GM10266 (cell line): ENCODE measurements around the gene KRTAP4-2.
"Not testable (repeated sequence)": the region's sequence is repeated elsewhere in the genome, so short reads cannot be mapped to it uniquely, and the experiment has no call there.

ENCODE experiments used
- DNase-seq: peaks from one replicate; pipeline ENCODE4 v3.0.0; 2012; ENCODE audit errors: extremely low spot score
- TF ChIP-seq, protein P1 (sequence below): IDR thresholded peaks from 2 replicates; pipeline ENCODE4 v1.5.1; 2012; ENCODE audit warnings: mild to moderate bottlenecking, low read depth; ENCODE audit not compliant: control insufficient read depth, insufficient read depth; ENCODE audit errors: missing control alignments

The KRTAP4-2 gene

DNA sequence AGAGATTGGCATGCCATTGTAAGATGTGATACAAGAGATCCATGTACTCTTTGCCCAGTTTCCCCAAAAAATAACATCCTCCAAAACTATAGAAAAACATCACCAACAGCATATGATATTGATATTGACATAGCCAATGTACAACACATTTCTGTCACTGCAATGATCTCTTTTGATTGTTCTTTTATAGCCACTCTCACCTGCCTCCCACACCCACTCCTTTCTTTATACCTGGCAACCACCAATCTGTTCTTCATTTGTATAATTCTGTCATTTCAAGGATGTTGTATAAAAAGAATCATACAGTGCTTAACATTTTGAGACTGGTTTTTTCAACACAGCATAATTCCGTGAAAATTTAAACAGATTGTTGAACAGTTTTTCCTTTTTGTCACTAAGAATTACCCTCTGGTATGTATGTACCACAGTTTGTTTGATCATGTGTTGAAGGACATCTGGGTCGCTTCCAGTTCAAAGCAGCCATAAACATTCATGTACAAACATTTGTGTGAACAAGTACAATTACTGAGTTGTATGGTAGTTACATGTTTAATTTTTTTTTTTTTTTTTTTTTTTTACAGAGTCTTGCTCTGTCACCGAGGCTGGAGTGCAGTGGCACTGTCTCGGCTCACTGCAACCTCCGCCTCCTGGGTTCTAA lies 21.5 kb upstream of the KRTAP4-2 start:
- TF ChIP-seq, protein P1, sequence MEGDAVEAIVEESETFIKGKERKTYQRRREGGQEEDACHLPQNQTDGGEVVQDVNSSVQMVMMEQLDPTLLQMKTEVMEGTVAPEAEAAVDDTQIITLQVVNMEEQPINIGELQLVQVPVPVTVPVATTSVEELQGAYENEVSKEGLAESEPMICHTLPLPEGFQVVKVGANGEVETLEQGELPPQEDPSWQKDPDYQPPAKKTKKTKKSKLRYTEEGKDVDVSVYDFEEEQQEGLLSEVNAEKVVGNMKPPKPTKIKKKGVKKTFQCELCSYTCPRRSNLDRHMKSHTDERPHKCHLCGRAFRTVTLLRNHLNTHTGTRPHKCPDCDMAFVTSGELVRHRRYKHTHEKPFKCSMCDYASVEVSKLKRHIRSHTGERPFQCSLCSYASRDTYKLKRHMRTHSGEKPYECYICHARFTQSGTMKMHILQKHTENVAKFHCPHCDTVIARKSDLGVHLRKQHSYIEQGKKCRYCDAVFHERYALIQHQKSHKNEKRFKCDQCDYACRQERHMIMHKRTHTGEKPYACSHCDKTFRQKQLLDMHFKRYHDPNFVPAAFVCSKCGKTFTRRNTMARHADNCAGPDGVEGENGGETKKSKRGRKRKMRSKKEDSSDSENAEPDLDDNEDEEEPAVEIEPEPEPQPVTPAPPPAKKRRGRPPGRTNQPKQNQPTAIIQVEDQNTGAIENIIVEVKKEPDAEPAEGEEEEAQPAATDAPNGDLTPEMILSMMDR = no peak
- no peak for DNase-seq

DNA sequence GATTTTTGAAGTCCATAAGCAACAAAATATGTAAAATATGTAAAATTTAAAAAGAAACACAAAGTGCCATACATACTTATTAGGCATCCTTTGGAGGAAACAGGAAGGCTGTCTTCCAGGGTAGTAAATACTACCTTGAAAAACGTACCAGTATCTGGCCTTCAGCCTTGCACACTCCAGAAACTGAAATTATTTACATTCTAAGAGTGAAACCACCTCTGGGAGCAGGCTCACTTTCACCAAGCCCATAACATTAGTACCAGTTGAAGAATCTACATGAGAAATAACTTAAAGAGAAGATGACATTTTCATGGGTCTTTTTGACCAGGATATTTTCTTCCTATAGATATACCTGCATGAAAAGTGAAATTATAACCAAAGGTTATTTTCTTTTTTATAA lies 18.0 kb upstream of the KRTAP4-2 start:
- no peak for DNase-seq

DNA sequence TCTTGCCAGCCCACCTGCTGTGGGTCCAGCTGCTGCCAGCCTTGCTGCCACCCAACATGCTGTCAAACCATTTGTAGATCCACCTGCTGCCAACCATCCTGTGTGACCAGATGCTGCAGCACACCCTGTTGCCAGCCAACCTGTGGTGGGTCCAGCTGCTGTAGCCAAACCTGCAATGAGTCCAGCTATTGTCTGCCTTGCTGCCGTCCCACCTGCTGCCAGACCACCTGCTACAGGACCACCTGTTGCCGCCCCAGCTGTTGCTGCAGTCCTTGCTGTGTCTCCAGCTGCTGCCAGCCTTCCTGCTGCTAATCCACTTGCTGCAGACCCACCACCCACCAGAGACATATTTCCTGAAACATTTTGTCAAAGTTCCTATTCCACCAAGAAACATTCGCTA lies 12.3 kb upstream of the KRTAP4-2 start:
- no peak for DNase-seq
- TF ChIP-seq, protein P1 = no peak

More for the DNA sequence above, 18.0 kb upstream of the KRTAP4-2 start:
- TF ChIP-seq, protein P1 = no peak

DNA sequence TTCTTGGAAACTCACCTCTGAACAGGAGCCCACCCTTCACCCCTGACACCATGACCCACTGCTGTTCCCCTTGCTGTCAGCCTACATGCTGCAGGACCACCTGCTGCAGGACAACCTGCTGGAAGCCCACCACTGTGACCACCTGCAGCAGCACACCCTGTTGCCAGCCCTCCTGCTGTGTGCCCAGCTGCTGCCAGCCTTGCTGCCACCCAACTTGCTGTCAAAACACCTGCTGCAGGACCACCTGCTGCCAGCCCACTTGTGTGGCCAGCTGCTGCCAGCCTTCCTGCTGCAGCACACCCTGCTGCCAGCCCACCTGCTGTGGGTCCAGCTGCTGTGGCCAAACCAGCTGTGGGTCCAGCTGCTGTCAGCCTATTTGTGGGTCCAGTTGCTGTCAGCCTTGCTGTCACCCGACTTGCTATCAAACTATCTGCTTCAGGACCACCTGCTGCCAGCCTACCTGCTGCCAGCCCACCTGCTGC lies 11.9 kb upstream of the KRTAP4-2 start, which contains the start of gene KRTAP9-1:
Gene KRTAP9-1 (plus strand): TSS at position 51 of the 482 bp plus-strand sequence. CDS start 0 bp downstream, at position 51.
- DNase-seq = not testable (repeated sequence)

DNA sequence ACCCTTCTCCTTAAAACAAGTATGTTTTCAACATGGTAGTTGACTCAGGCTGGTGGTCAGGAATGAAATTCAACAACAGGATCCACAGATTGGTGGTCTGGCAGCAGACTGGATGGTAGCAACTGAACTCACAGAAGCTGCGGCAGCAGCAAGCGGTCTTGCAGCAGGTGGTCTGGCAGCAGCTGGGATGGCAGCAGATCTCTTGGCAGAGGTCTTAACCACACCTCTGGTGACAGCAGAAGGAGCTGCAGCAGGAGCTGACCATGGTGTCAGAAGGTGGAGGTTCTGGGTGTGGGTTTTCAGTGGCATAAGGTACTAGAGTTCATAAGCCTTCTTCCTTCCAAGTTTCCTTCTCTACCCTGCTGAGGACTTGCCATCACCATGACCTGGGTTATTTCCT lies 8.9 kb upstream of the KRTAP4-2 start:
- DNase-seq = no peak
- TF ChIP-seq, protein P1 = no peak

DNA sequence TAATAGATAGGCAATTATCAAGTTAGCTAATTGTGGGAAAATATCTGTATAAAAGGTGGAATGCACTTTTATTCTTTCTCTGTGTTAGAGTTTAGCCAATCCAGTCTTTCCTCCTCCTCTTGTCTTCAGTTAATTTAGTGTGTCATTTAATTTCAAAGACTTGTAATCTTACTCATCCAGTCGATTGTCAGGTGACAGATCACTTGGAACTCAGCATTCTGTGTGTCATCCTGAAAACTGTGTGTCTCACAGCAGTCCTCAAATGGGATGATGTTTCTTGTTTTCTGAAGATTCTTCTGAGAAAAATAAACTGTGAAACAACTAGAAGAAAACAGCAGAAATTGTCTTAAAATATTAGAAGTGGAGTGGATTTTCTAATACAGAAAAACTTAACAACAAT lies 7.0 kb upstream of the KRTAP4-2 start:
- TF ChIP-seq, protein P1 = no peak
- DNase-seq = no peak

DNA sequence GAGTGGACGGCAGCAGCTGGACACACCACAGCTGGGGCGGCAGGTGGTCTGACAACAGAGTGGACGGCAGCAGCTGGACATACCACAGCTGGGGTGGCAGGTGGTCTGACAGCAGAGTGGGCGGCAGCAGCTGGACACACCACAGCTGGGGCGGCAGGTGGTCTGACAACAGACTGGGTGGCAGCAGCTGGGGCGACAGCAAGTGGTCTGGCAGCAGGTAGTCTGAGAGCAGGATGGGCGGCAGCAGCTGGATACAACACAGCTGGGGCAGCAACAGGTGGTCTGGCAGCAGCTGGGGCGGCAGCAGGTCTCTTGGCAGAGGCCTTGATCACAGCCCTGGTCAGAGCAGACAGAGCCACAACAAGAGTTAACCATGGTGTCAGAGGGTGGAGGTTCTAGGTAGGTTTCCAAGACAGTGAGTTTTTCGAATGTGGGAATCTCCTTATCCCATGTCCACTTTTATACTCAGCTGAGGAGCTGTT lies 6.5 kb upstream of the KRTAP4-2 start, which contains the start of gene KRTAP4-1:
Gene KRTAP4-1 (minus strand): TSS at position 432 of the 482 bp plus-strand sequence. CDS start 57 bp downstream, at position 375.
- TF ChIP-seq, protein P1 = no peak
- no peak for DNase-seq
